IPS-15b (cell line): Measurements from ENCODE around the gene SH3PXD2B.
"Not testable (repeated sequence)": the region's sequence is repeated elsewhere in the genome, so short reads cannot be mapped to it uniquely, and the experiment has no call there.

ENCODE experiments used
- H3K27me3 ChIP-seq: one replicate; pipeline ENCODE4 v1.6.1; 2013; ENCODE audit warnings: low read length; ENCODE audit not compliant: control insufficient read depth, insufficient read depth
- H3K36me3 ChIP-seq: one replicate; pipeline ENCODE4 v1.6.1; 2013; ENCODE audit warnings: low read length; ENCODE audit not compliant: control insufficient read depth, insufficient read depth
- H3K4me1 ChIP-seq: one replicate; pipeline ENCODE4 v1.6.1; 2013; ENCODE audit warnings: mild to moderate bottlenecking, low read length; ENCODE audit not compliant: control insufficient read depth, insufficient read depth
- H3K4me3 ChIP-seq: one replicate; pipeline ENCODE4 v1.5.1; 2013; ENCODE audit warnings: low read depth, low read length
- H3K9ac ChIP-seq: one replicate; pipeline ENCODE4 v1.6.1; 2013; ENCODE audit warnings: low read depth, mild to moderate bottlenecking, low read length
- H3K9me3 ChIP-seq: one replicate; pipeline ENCODE4 v1.6.1; 2013; ENCODE audit warnings: mild to moderate bottlenecking, low read length; ENCODE audit not compliant: control insufficient read depth, insufficient read depth

SH3PXD2B gene

GRCh38 chr5:172380301-172380986, 73.9 kb downstream of the SH3PXD2B start:
- Histone ChIP-seq H3K4me1 (no peaks in the 10 kb centered on the region), H3K36me3 (peaks cover 30% of the 10 kb centered on the region), H3K27me3 (no peaks in the 10 kb centered on the region), H3K9ac (no peak overlapping the region), H3K4me3 (no peak overlapping the region), H3K9me3 (no peaks in the 10 kb centered on the region)

- Histone ChIP-seq H3K9ac (no peak overlapping the region), H3K4me3 (no peak overlapping the region), H3K36me3 (peaks cover 30% of the 10 kb centered on the region), H3K4me1 (no peaks in the 10 kb centered on the region), H3K27me3 (no peaks in the 10 kb centered on the region), H3K9me3 (no peaks in the 10 kb centered on the region)
These were observed 74.8 kb downstream of the SH3PXD2B start for GRCh38 chr5:172379481-172379880.

GRCh38 chr5:172377856-172378255, 76.5 kb downstream of the SH3PXD2B start:
- Histone ChIP-seq H3K36me3 (peaks cover 33% of the 10 kb centered on the region), H3K4me3 (no peak overlapping the region), H3K4me1 (no peaks in the 10 kb centered on the region)

GRCh38 chr5:172377438-172377837, 76.9 kb downstream of the SH3PXD2B start:
- Histone ChIP-seq H3K4me1 (no peaks in the 10 kb centered on the region), H3K9me3 (no peaks in the 10 kb centered on the region), H3K36me3 (peaks cover 33% of the 10 kb centered on the region), H3K27me3 (no peaks in the 10 kb centered on the region), H3K9ac (no peak overlapping the region), H3K4me3 (no peak overlapping the region)

More at GRCh38 chr5:172377856-172378255, 76.5 kb downstream of the SH3PXD2B start:
- Histone ChIP-seq H3K9ac (no peak overlapping the region), H3K27me3 (no peaks in the 10 kb centered on the region), H3K9me3 (no peaks in the 10 kb centered on the region)

GRCh38 chr5:172374783-172375182, 79.5 kb downstream of the SH3PXD2B start:
- H3K27me3 ChIP-seq, result no peaks in the 10 kb centered on the region
- H3K36me3 ChIP-seq, result peaks cover 31% of the 10 kb centered on the region
- no peak overlapping the region for H3K9ac ChIP-seq
- H3K4me3 ChIP-seq, result no peak overlapping the region
- H3K4me1 ChIP-seq, result no peaks in the 10 kb centered on the region
- peaks cover 5% of the 10 kb centered on the region for H3K9me3 ChIP-seq

GRCh38 chr5:172373680-172374079, 80.6 kb downstream of the SH3PXD2B start:
- no peaks in the 10 kb centered on the region for H3K27me3 ChIP-seq
- H3K4me3 ChIP-seq, result no peak overlapping the region
- H3K9ac ChIP-seq, result no peak overlapping the region
- H3K36me3 ChIP-seq, result peaks cover 31% of the 10 kb centered on the region
- H3K9me3 ChIP-seq, result peaks cover 5% of the 10 kb centered on the region
- H3K4me1 ChIP-seq, result no peaks in the 10 kb centered on the region

- peaks cover 17% of the 10 kb centered on the region for H3K36me3 ChIP-seq
- H3K9ac ChIP-seq, result no peak overlapping the region
- no peak overlapping the region for H3K4me3 ChIP-seq
- peaks cover 5% of the 10 kb centered on the region for H3K9me3 ChIP-seq
- no peaks in the 10 kb centered on the region for H3K4me1 ChIP-seq
- H3K27me3 ChIP-seq, result no peaks in the 10 kb centered on the region
These were observed 82.6 kb downstream of the SH3PXD2B start for GRCh38 chr5:172371684-172372083.

- no peak overlapping the region for H3K4me3 ChIP-seq
- H3K36me3 ChIP-seq, result peaks cover 11% of the 10 kb centered on the region
- H3K27me3 ChIP-seq, result no peaks in the 10 kb centered on the region
- peaks cover 5% of the 10 kb centered on the region for H3K9me3 ChIP-seq
- H3K4me1 ChIP-seq, result no peaks in the 10 kb centered on the region
- no peak overlapping the region for H3K9ac ChIP-seq
These were observed 83.4 kb downstream of the SH3PXD2B start for GRCh38 chr5:172370648-172371545.

GRCh38 chr5:172370237-172370640, 84.1 kb downstream of the SH3PXD2B start:
- H3K9me3 ChIP-seq, result peaks cover 5% of the 10 kb centered on the region
- H3K27me3 ChIP-seq, result no peaks in the 10 kb centered on the region
- no peak overlapping the region for H3K4me3 ChIP-seq
- H3K4me1 ChIP-seq, result no peaks in the 10 kb centered on the region
- H3K9ac ChIP-seq, result no peak overlapping the region
- peaks cover 11% of the 10 kb centered on the region for H3K36me3 ChIP-seq

GRCh38 chr5:172368699-172369098, 85.6 kb downstream of the SH3PXD2B start:
- not testable (repeated sequence) for H3K4me3 ChIP-seq, H3K9ac ChIP-seq, H3K27me3 ChIP-seq, H3K36me3 ChIP-seq, H3K4me1 ChIP-seq, H3K9me3 ChIP-seq

GRCh38 chr5:172365948-172366608, 88.2 kb downstream of the SH3PXD2B start:
- Histone ChIP-seq H3K9me3 (peaks cover 3% of the 10 kb centered on the region), H3K27me3 (no peaks in the 10 kb centered on the region), H3K9ac (no peak overlapping the region), H3K36me3 (peaks cover 23% of the 10 kb centered on the region), H3K4me1 (no peaks in the 10 kb centered on the region), H3K4me3 (no peak overlapping the region)
